Smooth muscle cell of trachea (primary cell): ENCODE measurements around the gene OR52I1. TPM values are rescaled to one million over a fixed set of nuclear protein-coding genes. Genes with fewer than 3 reads are reported as not detected.

Source experiments
- total RNA-seq: library from RNA; depleted of rRNA; stranded (reverse); fragments of >200 nt; gene quantifications from 2 replicates; pipeline ENCODE4 v1.2.1, GENCODE V29; 2014

The OR52I1 gene
- total RNA-seq: not detected in 2 replicates

GRCh38 chr11:4593739-4594138 is at the start of gene OR52I1:
Gene OR52I1, plus strand, starts transcription at chr11:4594039. Its CDS starts 0 bp downstream, at chr11:4594039.

GRCh38 chr11:4544891-4545290 is 48.9 kb upstream of the OR52I1 start, which contains the start of gene OR52M1:
Gene OR52M1, plus strand, starts transcription at chr11:4545191. Its CDS starts 0 bp downstream, at chr11:4545191.

GRCh38 chr11:4581443-4581842 is 12.4 kb upstream of the OR52I1 start, which contains the start of gene OR52I2:
Gene OR52I2, plus strand, starts transcription at chr11:4581743.

GRCh38 chr11:4607781-4608666 is 14.2 kb downstream of the OR52I1 start, which contains the start of gene TRIM68:
Gene TRIM68, minus strand, starts transcription at chr11:4608231. Its CDS starts 2,727 bp downstream, at chr11:4605504.

GRCh38 chr11:4636962-4637661 is 43.3 kb downstream of the OR52I1 start, which contains the start of gene OR51D1:
Gene OR51D1, plus strand, starts transcription at chr11:4637477. Its CDS starts 2,314 bp downstream, at chr11:4639791.

GRCh38 chr11:4643682-4644081 is 49.8 kb downstream of the OR52I1 start, which contains the start of gene OR51E1:
Gene OR51E1, plus strand, starts transcription at chr11:4643982. Its CDS starts 8,545 bp downstream, at chr11:4652527.

Other genes starting within 250 kb of the OR52I1 start
- not detected in 2 replicates for gene OR52B4, start 225.7 kb upstream of the OR52I1 start, total RNA-seq
- gene TRIM21, start 200.3 kb upstream of the OR52I1 start, total RNA-seq: 24.4 and 26.1 TPM in 2 replicates
- gene OR52K2, start 144.7 kb upstream of the OR52I1 start, total RNA-seq: not detected in 2 replicates
- under 0.01 TPM in 1 of 2 replicates, not detected in the other for gene OR52K1, start 111.4 kb upstream of the OR52I1 start, total RNA-seq
- not detected in 2 replicates for gene OR52M1, start 48.8 kb upstream of the OR52I1 start, total RNA-seq
- gene OR52I2, start 12.3 kb upstream of the OR52I1 start, total RNA-seq: not detected in 2 replicates
- 13.5 and 13.9 TPM in 2 replicates for gene TRIM68, start 14.2 kb downstream of the OR52I1 start, total RNA-seq
- not detected in 2 replicates for gene OR51D1, start 43.4 kb downstream of the OR52I1 start, total RNA-seq
- gene OR51E1, start 49.9 kb downstream of the OR52I1 start, total RNA-seq: not detected in 2 replicates
- not detected in 2 replicates for gene OR51E2, start 103.8 kb downstream of the OR52I1 start, total RNA-seq
- gene MMP26, start 110.7 kb downstream of the OR52I1 start, total RNA-seq: not detected in 2 replicates
- gene OR51F1, start 175.9 kb downstream of the OR52I1 start, total RNA-seq: not detected in 2 replicates
- not detected in 2 replicates for gene OR52R1, start 210.3 kb downstream of the OR52I1 start, total RNA-seq
- not detected in 2 replicates for gene OR51F2, start 227.3 kb downstream of the OR52I1 start, total RNA-seq